ENCODE results near the gene HOXA3. TPM values are rescaled to one million over a fixed set of nuclear protein-coding genes. Genes with fewer than 3 reads are reported as not detected.

Gene HOXA3
- total RNA-seq, 1 experiment from 2014 or later: not detected

- no CpG with 5 or more reads among the region's 2 CpGs for WGBS (ENCODE audit: extremely low coverage, insufficient read length, low lambda C conversion rate)
- TF ChIP-seq CTCF (conservative IDR thresholded peaks at IDR 0.05): no peak
- no peak overlapping the region for H3K27ac Mint-ChIP-seq
Observed at GRCh38 chr7:27064159-27064558, 88.2 kb downstream of the HOXA3 start.

More at GRCh38 chr7:27064159-27064558, 88.2 kb downstream of the HOXA3 start:
- Mint-ChIP-seq H3K27me3 (ENCODE audit: low read depth) (peaks cover 15% of the 10 kb centered on the region), H3K9me3 (no peaks in the 10 kb centered on the region), H3K4me3 (no peak overlapping the region), H3K36me3 (ENCODE audit: insufficient read depth in 1 of 3, low read depth in 3 of 3) (no peaks in the 10 kb centered on the region), H3K4me1 (no peaks in the 10 kb centered on the region)
- Histone ChIP-seq H3K9ac (ENCODE audit: extremely low read depth, insufficient read length, low read length) (no peak overlapping the region), H3K23ac (ENCODE audit: insufficient read length, low read depth, low read length) (no peak overlapping the region), H2BK20ac (ENCODE audit: low read depth, low read length, poor library complexity, severe bottlenecking) (no peak overlapping the region), H3K79me1 (ENCODE audit: insufficient read depth, low read depth, low read length, poor library complexity, severe bottlenecking) (no peaks in the 10 kb centered on the region), H3K9me3 (ENCODE audit: control insufficient read depth, low read depth, low read length) (no peaks in the 10 kb centered on the region), H3K27ac (ENCODE audit: insufficient read length, low read depth, low read length) (no peak overlapping the region), H4K5ac (ENCODE audit: insufficient read length, low read depth, low read length) (no peak overlapping the region), H2BK120ac (ENCODE audit: low read depth, low read length, poor library complexity, severe bottlenecking) (no peak overlapping the region), H2AFZ (ENCODE audit: low read length) (no peak overlapping the region), H4K20me1 (ENCODE audit: control insufficient read depth, insufficient read depth, insufficient read length) (no peaks in the 10 kb centered on the region), H3K23me2 (ENCODE audit: insufficient read length, low read depth, low read length, poor library complexity, severe bottlenecking) (no peaks in the 10 kb centered on the region), H2BK12ac (ENCODE audit: insufficient read length, low read depth, low read length) (no peak overlapping the region), H3K4me2 (ENCODE audit: insufficient read depth, insufficient read length, low read length) (no peak overlapping the region), H4K8ac (replicated peaks; ENCODE audit: insufficient read length, low read depth, low read length) (no peak overlapping the region), H2BK15ac (ENCODE audit: low read depth, low read length) (no peak overlapping the region), H4K91ac (ENCODE audit: insufficient read length, low read depth, low read length) (no peak overlapping the region), H3K18ac (ENCODE audit: insufficient read length, low read depth, low read length) (no peak overlapping the region), H3K4me1 (ENCODE audit: insufficient read depth, low read length) (no peaks in the 10 kb centered on the region), H3K4ac (ENCODE audit: low read depth, low read length) (no peak overlapping the region), H3K14ac (ENCODE audit: insufficient read depth, low read length) (no peak overlapping the region), H2AK5ac (ENCODE audit: insufficient read length, low read length) (no peak overlapping the region), H3K79me2 (ENCODE audit: insufficient read depth, low read length) (no peaks in the 10 kb centered on the region), H2BK5ac (ENCODE audit: insufficient read length, low read length) (no peak overlapping the region), H3T11ph (ENCODE audit: low read length) (no peak overlapping the region), H3K27me3 (ENCODE audit: insufficient read depth, low read length) (no peaks in the 10 kb centered on the region), H3K56ac (ENCODE audit: insufficient read length, low read depth, low read length) (no peak overlapping the region)
- DNase-seq: no peak

Data from H9 (cell line).